HFF-Myc (cell line): ENCODE data around the gene HASPIN.

ENCODE experiments used
- DNase-seq: peaks from one replicate; pipeline ENCODE4 v3.0.0-alpha.2; 2011; ENCODE audit warnings: low read depth; ENCODE audit errors: extremely low read depth
- H3K4me3 ChIP-seq: replicated peaks from 2 replicates; pipeline ENCODE4 v1.5.1; 2011; ENCODE audit warnings: low read depth, mild to moderate bottlenecking, control low read depth, low read length
- CTCF ChIP-seq: IDR thresholded peaks from 2 replicates; pipeline ENCODE4 v1.5.1; 2012; ENCODE audit warnings: mild to moderate bottlenecking, low read depth, low read length, control low read depth; ENCODE audit errors: missing control alignments

HASPIN gene

GRCh38 chr17:3708366-3708765 lies 15.3 kb upstream of the HASPIN start:
- H3K4me3 ChIP-seq: no peak overlapping the region
- no peak for TF ChIP-seq CTCF
- DNase-seq: no peak

GRCh38 chr17:3710951-3711383 lies 12.7 kb upstream of the HASPIN start:
- H3K4me3 ChIP-seq: no peak overlapping the region
- DNase-seq: no peak
- no peak for TF ChIP-seq CTCF

- DNase-seq: no peak
- H3K4me3 ChIP-seq: no peak overlapping the region
- TF ChIP-seq CTCF: no peak
Observed at GRCh38 chr17:3712811-3713463, 10.8 kb upstream of the HASPIN start.

- no peak for DNase-seq
- TF ChIP-seq CTCF: no peak
- no peak overlapping the region for H3K4me3 ChIP-seq
Observed at GRCh38 chr17:3715296-3715695, 8.4 kb upstream of the HASPIN start.

GRCh38 chr17:3718201-3718600 lies 5.5 kb upstream of the HASPIN start:
- no peak for DNase-seq
- TF ChIP-seq CTCF: no peak
- H3K4me3 ChIP-seq: no peak overlapping the region

GRCh38 chr17:3719265-3719664 lies 4.4 kb upstream of the HASPIN start:
- TF ChIP-seq CTCF: no peak
- DNase-seq: no peak
- H3K4me3 ChIP-seq: no peak overlapping the region

GRCh38 chr17:3722716-3723115 lies 987 bp upstream of the HASPIN start:
- peak overlapping the region; percentile 96 for H3K4me3 ChIP-seq
- TF ChIP-seq CTCF: no peak
- no peak for DNase-seq
